ENCODE measurements around the gene KCNJ15.

KCNJ15 gene

DNA sequence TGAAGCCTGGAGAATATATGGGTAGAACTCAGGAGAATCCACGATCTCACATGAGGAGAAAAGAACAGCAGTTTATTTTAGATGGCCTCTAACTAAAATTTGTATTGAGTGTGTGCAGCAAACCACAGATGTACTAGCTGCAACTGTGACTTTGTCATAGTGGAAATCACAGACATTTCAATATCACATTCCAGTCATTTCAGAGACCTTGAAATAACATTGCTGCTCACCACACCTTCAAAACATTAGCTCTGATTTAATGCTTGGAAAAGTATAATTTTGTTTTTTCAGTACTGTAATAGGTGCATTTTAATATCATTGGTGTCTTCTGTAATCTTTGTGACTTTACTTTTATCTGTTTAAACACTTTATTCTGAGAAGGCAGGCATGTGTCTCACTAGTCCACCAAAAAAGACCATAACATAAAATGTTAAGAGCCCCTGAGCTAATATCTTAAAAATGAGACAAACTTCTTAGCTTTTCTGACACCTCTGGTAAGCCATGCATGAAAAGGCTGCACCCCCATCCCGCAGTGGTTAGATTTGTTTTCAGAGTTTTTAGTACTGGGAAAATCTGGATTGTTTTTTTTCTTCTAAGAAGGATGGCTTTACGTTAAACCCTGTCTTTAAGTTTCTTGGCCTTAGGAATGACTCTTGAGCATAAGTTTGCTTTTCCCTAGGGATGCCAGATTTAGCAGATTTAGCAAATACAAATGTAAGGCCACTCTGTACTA, 30.1 kb downstream of the KCNJ15 start:
- WGBS, 2 experiments (ENCODE audit: insufficient coverage in 2 of 2), result 100% methylated on average over 1 to 3 of the region's 3 CpGs
- Histone ChIP-seq H3K36me3 (ENCODE audit: control insufficient read depth, insufficient read depth, low read length) (no peaks in the 10 kb centered on the region), H3K4me1 (ENCODE audit: control insufficient read depth, insufficient read depth, low read length, poor library complexity, severe bottlenecking) (peaks cover 18% of the 10 kb centered on the region), H3K9me3 (ENCODE audit: control insufficient read depth, low read length) (no peaks in the 10 kb centered on the region), H3K27ac (ENCODE audit: low read depth, low read length, severe bottlenecking) (no peak overlapping the region), H3K4me3 (ENCODE audit: extremely low read depth, insufficient read depth, low read length, poor library complexity, severe bottlenecking) (no peak overlapping the region)

DNA sequence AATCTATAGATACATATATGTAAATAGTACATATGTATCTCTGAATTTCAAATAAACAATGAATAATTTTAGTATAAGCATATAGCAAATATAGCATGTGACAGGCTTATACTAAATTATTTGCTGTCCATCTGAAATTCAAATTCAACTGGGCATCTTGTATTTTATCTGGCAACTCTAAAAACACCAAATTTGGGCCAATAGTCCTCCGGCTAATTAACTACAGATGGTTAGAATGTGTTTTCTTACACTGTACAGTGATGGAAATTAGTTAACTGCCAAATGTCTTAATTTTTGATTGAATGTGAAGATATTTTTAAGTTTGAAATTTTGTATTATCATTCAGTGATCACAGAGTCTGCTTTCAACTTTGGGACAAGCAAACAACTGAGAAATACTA, 30.7 kb downstream of the KCNJ15 start:
- H3K9me3 ChIP-seq (ENCODE audit: control insufficient read depth, low read length), result no peaks in the 10 kb centered on the region
- H3K36me3 ChIP-seq (ENCODE audit: control insufficient read depth, insufficient read depth, low read length), result no peaks in the 10 kb centered on the region
- H3K27ac ChIP-seq (ENCODE audit: low read depth, low read length, severe bottlenecking), result no peak overlapping the region
- peaks cover 18% of the 10 kb centered on the region for H3K4me1 ChIP-seq (ENCODE audit: control insufficient read depth, insufficient read depth, low read length, poor library complexity, severe bottlenecking)
- WGBS, 2 experiments (ENCODE audit: insufficient coverage in 2 of 2), result 100% methylated on average over 1 of the region's 1 CpG; no CpG with 5 or more reads in 1 of the 2 experiments
- H3K4me3 ChIP-seq (ENCODE audit: extremely low read depth, insufficient read depth, low read length, poor library complexity, severe bottlenecking), result no peak overlapping the region

DNA sequence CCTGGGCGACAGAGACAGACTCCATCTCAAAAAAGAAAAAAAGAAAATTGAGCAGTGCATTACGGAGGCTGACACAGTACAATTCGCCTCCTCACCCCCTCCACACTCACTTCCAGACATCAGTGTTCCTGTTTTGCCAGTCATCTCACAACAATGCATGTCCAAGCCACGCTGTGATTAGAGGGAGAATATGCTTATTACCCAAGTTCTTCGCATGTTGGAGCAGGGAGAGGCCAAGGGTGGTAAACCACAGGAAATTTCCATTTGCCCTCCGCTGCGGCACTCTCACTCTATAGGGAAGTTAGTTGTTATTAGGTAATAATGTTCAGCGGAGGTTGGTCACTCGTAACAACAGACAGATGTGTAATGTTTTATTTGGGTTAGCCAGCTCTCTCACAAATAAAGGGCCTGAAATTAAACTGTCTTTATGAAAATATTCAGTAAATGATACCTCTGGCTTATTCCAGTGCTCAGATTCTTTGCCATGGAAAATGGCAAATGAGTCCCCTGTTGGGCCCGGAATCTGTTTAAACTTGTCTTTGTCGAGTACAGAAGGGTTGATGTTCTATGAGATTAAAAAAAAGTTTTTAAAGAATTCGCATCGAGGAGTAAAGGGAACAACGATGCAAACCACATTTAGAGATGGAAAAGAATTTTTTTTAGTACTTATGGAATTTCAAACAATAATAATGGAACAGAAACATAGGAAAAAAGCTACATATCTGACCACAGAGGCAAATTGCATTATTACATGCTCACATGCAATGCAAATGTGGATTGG, 33.1 kb downstream of the KCNJ15 start:
- no peak overlapping the region for H3K4me3 ChIP-seq (ENCODE audit: extremely low read depth, insufficient read depth, low read length, poor library complexity, severe bottlenecking)
- no peaks in the 10 kb centered on the region for H3K9me3 ChIP-seq (ENCODE audit: control insufficient read depth, low read length)
- H3K4me1 ChIP-seq (ENCODE audit: control insufficient read depth, insufficient read depth, low read length, poor library complexity, severe bottlenecking), result peaks cover 18% of the 10 kb centered on the region
- WGBS, 2 experiments (ENCODE audit: insufficient coverage in 2 of 2), result 94% methylated on average over 6 of the region's 14 CpGs
- no peak overlapping the region for H3K27ac ChIP-seq (ENCODE audit: low read depth, low read length, severe bottlenecking)
- H3K36me3 ChIP-seq (ENCODE audit: control insufficient read depth, insufficient read depth, low read length), result no peaks in the 10 kb centered on the region

DNA sequence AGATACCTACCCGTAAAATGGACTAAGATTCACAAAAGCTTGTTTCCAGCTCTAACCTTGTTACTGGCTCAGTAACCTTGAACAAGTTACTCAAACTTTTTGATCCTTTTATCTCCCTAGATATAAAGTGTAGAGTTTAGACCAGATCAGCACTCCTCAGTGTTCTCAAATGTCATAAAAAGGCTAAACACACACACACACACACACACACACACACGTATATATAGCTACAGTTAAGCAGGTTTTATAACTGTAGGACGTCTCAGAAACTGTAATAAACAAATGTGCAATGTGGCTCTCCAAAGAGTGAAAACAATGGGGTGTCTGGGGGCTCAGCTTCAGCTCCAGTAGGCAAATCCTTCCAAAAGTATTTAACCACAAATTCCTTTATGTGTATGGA, 34.0 kb downstream of the KCNJ15 start:
- whole genome bisulfite sequencing, 2 experiments (ENCODE audit: insufficient coverage in 2 of 2), result no CpG with 5 or more reads among the region's 3 CpGs
- H3K36me3 ChIP-seq (ENCODE audit: control insufficient read depth, insufficient read depth, low read length), result no peaks in the 10 kb centered on the region
- no peaks in the 10 kb centered on the region for H3K9me3 ChIP-seq (ENCODE audit: control insufficient read depth, low read length)
- H3K4me1 ChIP-seq (ENCODE audit: control insufficient read depth, insufficient read depth, low read length, poor library complexity, severe bottlenecking), result peaks cover 18% of the 10 kb centered on the region
- H3K4me3 ChIP-seq (ENCODE audit: extremely low read depth, insufficient read depth, low read length, poor library complexity, severe bottlenecking), result no peak overlapping the region
- H3K27ac ChIP-seq (ENCODE audit: low read depth, low read length, severe bottlenecking), result no peak overlapping the region

DNA sequence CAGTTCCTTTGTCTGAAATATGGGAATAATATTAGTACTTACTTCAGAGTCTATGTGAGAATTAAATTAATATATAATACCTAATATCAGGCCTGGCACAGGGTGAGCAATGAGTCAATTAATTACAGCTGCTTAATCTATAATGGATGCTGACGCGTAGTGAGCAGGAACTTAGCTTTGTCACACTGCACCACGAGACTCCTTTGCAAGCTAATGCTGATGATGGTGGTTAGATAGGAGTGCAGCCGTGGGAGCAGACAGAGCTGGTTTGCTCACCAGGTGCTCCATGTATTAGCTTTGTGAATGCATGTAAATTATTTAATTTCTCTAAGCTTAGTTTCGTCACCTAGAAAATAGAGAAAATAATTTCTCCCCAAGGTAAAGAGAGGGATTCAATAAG, 35.1 kb downstream of the KCNJ15 start:
- Histone ChIP-seq H3K9me3 (ENCODE audit: control insufficient read depth, low read length) (no peaks in the 10 kb centered on the region), H3K36me3 (ENCODE audit: control insufficient read depth, insufficient read depth, low read length) (no peaks in the 10 kb centered on the region), H3K27ac (ENCODE audit: low read depth, low read length, severe bottlenecking) (no peak overlapping the region), H3K4me3 (ENCODE audit: extremely low read depth, insufficient read depth, low read length, poor library complexity, severe bottlenecking) (no peak overlapping the region), H3K4me1 (ENCODE audit: control insufficient read depth, insufficient read depth, low read length, poor library complexity, severe bottlenecking) (peaks cover 26% of the 10 kb centered on the region)
- 73 to 89% methylated on average over 2 to 4 of the region's 5 CpGs for WGBS, 2 experiments (ENCODE audit: insufficient coverage in 2 of 2)

DNA sequence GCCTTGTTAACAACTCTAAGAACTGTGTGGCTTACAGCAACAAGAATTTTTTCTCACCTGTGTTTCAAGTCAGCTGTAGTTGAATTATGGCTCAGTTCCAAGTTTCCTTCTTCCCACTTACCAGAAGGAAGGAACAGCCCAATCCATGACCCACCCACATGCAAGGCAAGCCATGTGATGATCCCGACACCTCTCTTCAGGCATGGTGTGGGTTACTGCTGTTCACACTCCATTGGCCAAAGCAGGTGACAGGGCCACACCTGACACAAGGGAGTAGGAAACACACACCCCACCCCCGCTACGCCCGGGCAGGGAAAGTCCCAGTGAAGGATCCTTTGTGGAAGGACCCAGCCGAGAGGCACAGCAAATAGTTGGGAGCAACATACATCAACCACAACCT, 36.3 kb downstream of the KCNJ15 start:
- Histone ChIP-seq H3K9me3 (ENCODE audit: control insufficient read depth, low read length) (no peaks in the 10 kb centered on the region), H3K4me1 (ENCODE audit: control insufficient read depth, insufficient read depth, low read length, poor library complexity, severe bottlenecking) (peaks cover 31% of the 10 kb centered on the region), H3K27ac (ENCODE audit: low read depth, low read length, severe bottlenecking) (no peak overlapping the region), H3K36me3 (ENCODE audit: control insufficient read depth, insufficient read depth, low read length) (no peaks in the 10 kb centered on the region), H3K4me3 (ENCODE audit: extremely low read depth, insufficient read depth, low read length, poor library complexity, severe bottlenecking) (no peak overlapping the region)
- WGBS, 2 experiments (ENCODE audit: insufficient coverage in 2 of 2), result 91% methylated on average over 5 of the region's 5 CpGs; no CpG with 5 or more reads in 1 of the 2 experiments

DNA sequence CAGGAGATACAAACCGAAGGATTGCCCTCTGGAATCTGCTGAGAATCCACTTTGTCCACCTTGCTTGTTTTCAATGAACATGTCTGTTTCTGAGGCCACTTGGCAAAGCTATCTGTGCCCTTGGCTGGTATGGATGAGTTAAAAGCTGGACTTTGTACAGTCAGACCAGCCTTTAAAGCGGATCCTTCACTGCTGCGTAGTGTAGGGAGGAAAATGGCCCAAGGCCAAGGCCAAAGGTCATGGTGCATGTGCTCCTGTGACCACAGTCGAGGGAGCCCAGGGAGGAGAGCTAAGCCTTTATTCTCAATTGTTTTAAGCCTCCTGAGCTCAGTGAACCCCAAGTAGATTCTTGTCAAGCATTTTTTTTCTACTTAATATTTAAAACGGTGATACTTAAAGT, 37.0 kb downstream of the KCNJ15 start:
- WGBS, 2 experiments (ENCODE audit: insufficient coverage in 2 of 2), result 88 to 93% methylated on average over 4 of the region's 5 CpGs
- no peak overlapping the region for H3K4me3 ChIP-seq (ENCODE audit: extremely low read depth, insufficient read depth, low read length, poor library complexity, severe bottlenecking)
- no peaks in the 10 kb centered on the region for H3K36me3 ChIP-seq (ENCODE audit: control insufficient read depth, insufficient read depth, low read length)
- peaks cover 31% of the 10 kb centered on the region for H3K4me1 ChIP-seq (ENCODE audit: control insufficient read depth, insufficient read depth, low read length, poor library complexity, severe bottlenecking)
- H3K27ac ChIP-seq (ENCODE audit: low read depth, low read length, severe bottlenecking), result no peak overlapping the region
- no peaks in the 10 kb centered on the region for H3K9me3 ChIP-seq (ENCODE audit: control insufficient read depth, low read length)

DNA sequence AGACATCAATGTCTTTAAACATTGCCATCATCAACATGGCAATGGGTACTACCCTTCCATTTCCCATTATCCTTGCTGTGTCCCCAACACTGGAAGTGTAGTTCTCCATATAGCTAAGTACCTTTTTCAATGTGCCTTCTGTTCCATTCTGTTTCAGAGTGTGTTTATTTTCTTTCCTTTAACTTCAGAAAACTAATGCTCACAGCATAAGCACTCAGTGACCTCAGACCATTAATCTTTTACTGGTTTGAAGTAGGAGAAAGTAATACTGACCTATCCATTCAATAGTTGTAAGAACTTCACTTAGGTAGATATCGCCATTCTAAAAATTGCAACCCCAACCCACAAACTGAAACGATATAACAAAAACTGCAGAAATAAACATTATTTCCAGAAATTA, 37.8 kb downstream of the KCNJ15 start:
- Histone ChIP-seq H3K4me3 (ENCODE audit: extremely low read depth, insufficient read depth, low read length, poor library complexity, severe bottlenecking) (no peak overlapping the region), H3K36me3 (ENCODE audit: control insufficient read depth, insufficient read depth, low read length) (no peaks in the 10 kb centered on the region), H3K9me3 (ENCODE audit: control insufficient read depth, low read length) (no peaks in the 10 kb centered on the region), H3K27ac (ENCODE audit: low read depth, low read length, severe bottlenecking) (no peak overlapping the region), H3K4me1 (ENCODE audit: control insufficient read depth, insufficient read depth, low read length, poor library complexity, severe bottlenecking) (peaks cover 29% of the 10 kb centered on the region)
- WGBS, 2 experiments (ENCODE audit: insufficient coverage in 2 of 2), result no CpG with 5 or more reads among the region's 2 CpGs

DNA sequence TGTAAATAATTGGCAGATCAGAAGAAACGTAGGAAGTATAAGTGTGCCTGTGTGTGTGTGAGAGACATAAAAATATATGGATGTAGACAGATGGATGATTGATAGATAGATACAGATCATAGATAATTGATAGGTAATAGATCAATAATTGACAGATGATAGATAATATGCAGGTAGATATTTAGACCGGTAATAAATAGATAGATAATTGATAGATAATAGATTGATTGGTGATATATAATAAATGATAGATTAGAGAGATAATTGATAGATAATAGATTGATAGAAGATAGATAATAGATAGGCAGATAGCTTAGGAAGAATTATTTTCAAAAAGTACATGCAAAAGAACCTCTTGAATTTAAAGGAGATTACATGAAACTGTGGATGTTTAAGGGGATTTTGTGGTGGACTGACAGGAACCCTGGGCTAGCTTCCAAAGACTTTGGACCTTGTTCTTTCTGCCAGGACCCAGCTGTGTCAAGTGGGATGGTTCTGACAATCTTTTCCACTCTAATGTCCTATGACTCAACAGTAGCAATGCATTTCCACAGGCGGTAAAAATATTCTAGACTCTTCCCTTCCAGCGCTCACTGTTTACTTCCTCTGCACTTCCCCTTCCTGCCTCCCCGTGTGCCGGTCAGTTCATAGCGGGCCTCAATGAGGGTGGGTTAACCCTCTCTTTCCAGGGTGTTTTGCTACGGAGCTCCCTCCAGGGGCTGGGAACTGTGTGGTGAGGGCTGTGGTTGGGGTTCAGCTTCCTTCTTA, 39.4 kb downstream of the KCNJ15 start:
- 50 to 100% methylated on average over 2 to 6 of the region's 8 CpGs for WGBS, 2 experiments (ENCODE audit: insufficient coverage in 2 of 2)
- Histone ChIP-seq H3K4me1 (ENCODE audit: control insufficient read depth, insufficient read depth, low read length, poor library complexity, severe bottlenecking) (peaks cover 26% of the 10 kb centered on the region), H3K27ac (ENCODE audit: low read depth, low read length, severe bottlenecking) (no peak overlapping the region), H3K36me3 (ENCODE audit: control insufficient read depth, insufficient read depth, low read length) (no peaks in the 10 kb centered on the region), H3K4me3 (ENCODE audit: extremely low read depth, insufficient read depth, low read length, poor library complexity, severe bottlenecking) (no peak overlapping the region), H3K9me3 (ENCODE audit: control insufficient read depth, low read length) (no peaks in the 10 kb centered on the region)

DNA sequence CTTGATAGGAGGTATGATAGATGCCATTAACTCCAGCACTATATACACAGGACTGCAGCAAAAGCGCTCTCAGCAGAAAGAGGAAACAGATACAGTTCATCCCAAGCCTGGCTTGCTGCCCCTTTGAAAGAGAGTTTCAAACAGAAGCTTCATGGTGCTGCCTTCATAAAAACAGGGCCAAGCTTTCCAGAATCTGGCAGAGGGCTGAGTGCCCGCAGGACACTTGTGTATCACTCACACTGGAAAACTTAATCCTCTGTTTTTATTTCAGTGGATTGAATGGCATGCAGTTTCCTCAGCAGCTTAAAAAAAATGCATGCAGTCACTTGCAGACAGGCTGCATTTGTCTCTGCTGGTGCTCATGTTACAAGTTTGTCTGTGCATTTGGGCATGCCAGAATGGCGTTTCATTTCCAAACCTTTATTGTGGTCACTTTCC, 40.4 kb downstream of the KCNJ15 start:
- Histone ChIP-seq H3K27ac (ENCODE audit: low read depth, low read length, severe bottlenecking) (peak overlapping the region; percentile 43), H3K4me3 (ENCODE audit: extremely low read depth, insufficient read depth, low read length, poor library complexity, severe bottlenecking) (no peak overlapping the region), H3K36me3 (ENCODE audit: control insufficient read depth, insufficient read depth, low read length) (no peaks in the 10 kb centered on the region), H3K4me1 (ENCODE audit: control insufficient read depth, insufficient read depth, low read length, poor library complexity, severe bottlenecking) (peaks cover 25% of the 10 kb centered on the region), H3K9me3 (ENCODE audit: control insufficient read depth, low read length) (no peaks in the 10 kb centered on the region)
- 69 to 72% methylated on average over 2 of the region's 3 CpGs for WGBS, 2 experiments (ENCODE audit: insufficient coverage in 2 of 2)

Measured in mesodermal cell (in vitro differentiated cells).